ENCODE data around the gene TTYH2.

Gene TTYH2

DNA sequence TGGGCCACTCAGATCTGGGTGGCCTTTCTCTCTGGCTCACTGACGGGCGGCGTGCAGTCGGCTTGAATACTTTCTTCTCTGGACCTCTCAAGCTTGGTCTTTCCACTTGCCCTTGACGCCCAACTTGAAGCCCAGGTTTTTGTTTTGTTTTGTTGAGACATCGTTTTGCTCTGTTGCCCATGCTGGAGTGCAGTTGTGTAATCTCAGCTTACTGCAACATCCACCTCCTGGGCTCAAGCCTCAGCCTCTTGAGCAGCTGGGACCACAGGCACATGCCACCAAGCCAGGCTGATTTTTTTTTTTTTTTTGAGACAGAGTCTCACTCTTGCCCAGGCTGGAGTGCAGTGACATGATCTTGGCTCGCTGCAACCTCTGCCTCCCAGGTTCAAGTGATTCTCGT, 89.9 kb downstream of the TTYH2 start:
- no peaks in the 10 kb centered on the region for H3K36me3 ChIP-seq (ENCODE audit: control insufficient read depth, insufficient read depth, low read length)
- no peak overlapping the region for H3K4me3 ChIP-seq (ENCODE audit: insufficient read depth, low read depth, low read length)
- no peaks in the 10 kb centered on the region for H3K9me3 ChIP-seq (ENCODE audit: control insufficient read depth, low read length)
- peaks cover 4% of the 10 kb centered on the region for H3K27me3 ChIP-seq (ENCODE audit: control insufficient read depth, insufficient read depth, low read length, poor library complexity, severe bottlenecking)
- no peaks in the 10 kb centered on the region for H3K4me1 ChIP-seq (ENCODE audit: control insufficient read depth, insufficient read depth, low read length)
- no peak overlapping the region for H3K27ac ChIP-seq (ENCODE audit: insufficient read depth, low read depth, low read length, poor library complexity, severe bottlenecking)
- WGBS, 2 experiments: 94 to 95% methylated on average over 7 to 8 of the region's 8 CpGs

DNA sequence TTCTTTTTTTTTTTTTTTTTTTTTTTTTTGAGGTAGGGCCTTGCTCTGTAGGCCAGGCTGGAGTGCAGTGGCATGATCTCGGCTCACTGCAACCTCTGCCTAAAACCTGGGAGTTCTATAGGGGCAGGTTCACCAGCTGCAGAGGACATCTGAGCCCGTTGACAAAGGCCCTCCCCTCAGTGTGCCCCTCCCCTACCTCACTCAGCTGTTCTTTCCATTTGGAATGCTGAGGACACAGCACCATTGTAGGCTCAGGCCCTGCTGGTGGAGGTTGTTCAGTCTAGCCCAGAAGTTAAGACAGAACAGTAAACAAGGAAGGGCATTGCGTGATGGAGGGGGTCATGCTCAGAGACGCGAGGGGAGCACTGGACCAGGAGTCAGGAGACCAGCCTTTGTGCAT, 90.8 kb downstream of the TTYH2 start:
- no peaks in the 10 kb centered on the region for H3K4me1 ChIP-seq (ENCODE audit: control insufficient read depth, insufficient read depth, low read length)
- H3K27me3 ChIP-seq (ENCODE audit: control insufficient read depth, insufficient read depth, low read length, poor library complexity, severe bottlenecking): no peaks in the 10 kb centered on the region
- H3K4me3 ChIP-seq (ENCODE audit: insufficient read depth, low read depth, low read length): no peak overlapping the region
- H3K27ac ChIP-seq (ENCODE audit: insufficient read depth, low read depth, low read length, poor library complexity, severe bottlenecking): no peak overlapping the region
- no peaks in the 10 kb centered on the region for H3K9me3 ChIP-seq (ENCODE audit: control insufficient read depth, low read length)
- H3K36me3 ChIP-seq (ENCODE audit: control insufficient read depth, insufficient read depth, low read length): no peaks in the 10 kb centered on the region
- WGBS, 2 experiments: 75 to 76% methylated on average over 5 of the region's 5 CpGs

DNA sequence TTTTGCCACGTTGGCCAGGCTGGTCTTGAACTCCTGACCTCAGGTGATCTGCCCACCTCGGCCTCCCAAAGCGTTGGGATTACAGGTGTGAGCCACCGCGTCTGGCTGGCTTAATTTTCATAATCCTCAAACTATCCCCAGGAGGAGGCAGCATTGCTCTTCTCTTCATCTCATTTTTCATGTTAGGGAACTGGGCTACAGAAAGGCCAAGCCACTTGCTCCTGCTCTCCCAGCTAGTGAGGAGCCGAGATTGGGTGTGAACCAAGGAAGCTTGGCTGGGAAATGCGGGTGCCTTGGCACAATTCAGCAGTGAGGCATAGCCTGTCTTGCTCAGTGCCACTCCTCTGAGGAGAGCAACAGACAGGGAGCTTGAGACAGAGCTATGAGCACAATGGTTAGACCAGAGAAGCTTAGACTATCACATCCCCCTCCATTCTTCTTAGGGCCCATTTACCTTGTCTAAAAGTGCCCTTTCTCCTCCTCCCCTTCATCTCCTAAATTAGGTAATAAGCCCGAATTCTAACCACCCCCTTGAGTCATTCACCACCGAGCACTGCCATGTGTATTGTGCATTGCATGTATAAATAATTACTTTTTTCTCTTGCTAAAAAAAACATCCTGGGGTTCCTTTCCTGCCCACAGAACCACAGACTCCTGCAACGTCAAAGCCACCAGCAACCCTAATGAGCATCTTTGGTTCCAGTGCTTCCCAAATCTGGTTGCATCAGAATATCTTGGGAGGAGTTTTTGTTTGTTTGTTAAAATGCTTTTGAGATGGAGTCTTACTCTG, 92.7 kb downstream of the TTYH2 start:
- no peak overlapping the region for H3K4me3 ChIP-seq (ENCODE audit: insufficient read depth, low read depth, low read length)
- 80% methylated on average over 9 to 10 of the region's 10 CpGs for WGBS, 2 experiments
- no peak overlapping the region for H3K27ac ChIP-seq (ENCODE audit: insufficient read depth, low read depth, low read length, poor library complexity, severe bottlenecking)
- no peaks in the 10 kb centered on the region for H3K9me3 ChIP-seq (ENCODE audit: control insufficient read depth, low read length)
- H3K4me1 ChIP-seq (ENCODE audit: control insufficient read depth, insufficient read depth, low read length): no peaks in the 10 kb centered on the region
- no peaks in the 10 kb centered on the region for H3K36me3 ChIP-seq (ENCODE audit: control insufficient read depth, insufficient read depth, low read length)
- no peaks in the 10 kb centered on the region for H3K27me3 ChIP-seq (ENCODE audit: control insufficient read depth, insufficient read depth, low read length, poor library complexity, severe bottlenecking)

DNA sequence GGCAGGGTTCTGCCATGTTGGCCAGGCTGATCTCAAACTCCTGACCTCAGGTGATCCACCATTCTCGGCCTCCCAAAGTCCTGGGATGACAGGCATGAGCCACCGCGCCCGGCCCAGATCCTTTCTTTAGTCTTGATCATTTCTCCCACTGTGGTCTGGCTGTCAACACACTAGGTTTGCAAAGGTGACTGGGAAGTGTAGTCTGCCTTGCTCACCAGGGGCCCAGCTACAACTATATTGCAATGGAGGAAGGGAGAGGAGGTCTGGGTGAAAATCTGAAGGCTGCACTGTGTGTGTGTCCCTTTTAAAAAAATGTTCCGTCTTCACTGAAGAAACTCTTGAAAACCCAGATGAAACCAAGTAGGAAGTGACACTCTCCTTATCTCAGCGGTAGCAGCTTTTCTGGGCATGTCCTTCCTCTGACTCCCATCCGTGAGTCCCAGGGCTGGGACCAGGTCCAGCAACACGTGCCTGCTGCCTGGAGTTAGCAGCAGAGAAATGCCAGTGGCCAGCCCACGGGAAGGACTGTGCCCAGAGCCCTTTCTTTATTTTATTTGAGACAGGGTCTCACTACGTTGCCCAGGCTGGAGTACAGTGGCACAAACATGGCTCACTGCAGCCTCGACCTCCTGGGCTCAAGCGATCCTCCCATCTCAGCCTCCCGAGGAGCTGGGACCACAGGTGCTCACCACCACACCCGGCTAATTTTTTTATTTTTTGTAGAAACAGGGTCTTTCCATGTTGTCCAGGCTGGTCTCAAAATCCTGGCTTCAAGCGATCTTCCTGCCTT, 94.8 kb downstream of the TTYH2 start:
- WGBS, 2 experiments: 92 to 95% methylated on average over 15 of the region's 15 CpGs
- Histone ChIP-seq H3K4me3 (ENCODE audit: insufficient read depth, low read depth, low read length) (no peak overlapping the region), H3K27ac (ENCODE audit: insufficient read depth, low read depth, low read length, poor library complexity, severe bottlenecking) (no peak overlapping the region), H3K9me3 (ENCODE audit: control insufficient read depth, low read length) (no peaks in the 10 kb centered on the region), H3K36me3 (ENCODE audit: control insufficient read depth, insufficient read depth, low read length) (no peaks in the 10 kb centered on the region), H3K27me3 (ENCODE audit: control insufficient read depth, insufficient read depth, low read length, poor library complexity, severe bottlenecking) (no peaks in the 10 kb centered on the region), H3K4me1 (ENCODE audit: control insufficient read depth, insufficient read depth, low read length) (no peaks in the 10 kb centered on the region)

DNA sequence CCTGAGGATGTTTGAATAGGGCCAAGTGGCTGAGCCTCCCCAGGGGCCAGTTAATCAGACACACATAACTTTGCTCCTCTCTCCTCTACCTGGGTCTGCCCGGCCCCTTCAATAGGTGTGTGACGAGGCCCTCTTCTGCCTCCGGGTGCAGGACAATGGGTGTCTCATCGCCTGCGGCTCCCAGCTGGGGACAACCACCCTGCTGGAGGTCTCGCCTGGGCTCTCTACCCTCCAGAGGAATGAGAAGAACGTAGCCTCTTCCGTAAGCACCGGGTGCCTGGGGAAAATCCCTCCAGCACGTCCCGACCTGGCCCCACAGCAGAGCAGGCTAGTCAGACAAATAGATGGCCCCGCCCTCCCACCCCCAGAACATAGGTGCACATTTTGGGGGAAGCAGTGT, 96.5 kb downstream of the TTYH2 start:
- H3K4me1 ChIP-seq (ENCODE audit: control insufficient read depth, insufficient read depth, low read length): no peaks in the 10 kb centered on the region
- 82 to 85% methylated on average over 11 to 12 of the region's 12 CpGs for WGBS, 2 experiments
- no peaks in the 10 kb centered on the region for H3K9me3 ChIP-seq (ENCODE audit: control insufficient read depth, low read length)
- no peaks in the 10 kb centered on the region for H3K27me3 ChIP-seq (ENCODE audit: control insufficient read depth, insufficient read depth, low read length, poor library complexity, severe bottlenecking)
- no peak overlapping the region for H3K27ac ChIP-seq (ENCODE audit: insufficient read depth, low read depth, low read length, poor library complexity, severe bottlenecking)
- no peak overlapping the region for H3K4me3 ChIP-seq (ENCODE audit: insufficient read depth, low read depth, low read length)
- H3K36me3 ChIP-seq (ENCODE audit: control insufficient read depth, insufficient read depth, low read length): no peaks in the 10 kb centered on the region
